ENCODE results near the gene NSL1.
"Not testable (repeated sequence)": the region's sequence is repeated elsewhere in the genome, so short reads cannot be mapped to it uniquely, and the experiment has no call there.

NSL1 gene

DNA sequence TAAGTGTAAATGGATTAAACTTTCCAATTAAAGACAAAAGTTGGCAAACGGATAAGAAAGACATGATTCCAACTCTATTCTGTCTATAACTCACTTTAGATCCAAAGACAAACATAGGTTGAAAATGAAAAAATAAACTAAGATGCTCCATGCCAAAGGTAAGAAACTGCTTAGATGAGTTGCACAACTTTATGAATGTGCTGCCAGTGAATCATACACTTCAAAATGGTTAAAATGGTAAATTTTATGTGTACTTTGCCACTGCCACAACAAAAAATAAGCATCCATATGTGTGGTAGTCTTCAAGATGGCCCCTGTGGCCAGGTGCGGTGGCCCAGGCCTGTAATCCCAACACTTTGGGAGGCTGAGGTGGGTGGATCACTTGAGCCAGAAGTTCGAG, 45.0 kb downstream of the NSL1 start:
- no peak for DNase-seq

DNA sequence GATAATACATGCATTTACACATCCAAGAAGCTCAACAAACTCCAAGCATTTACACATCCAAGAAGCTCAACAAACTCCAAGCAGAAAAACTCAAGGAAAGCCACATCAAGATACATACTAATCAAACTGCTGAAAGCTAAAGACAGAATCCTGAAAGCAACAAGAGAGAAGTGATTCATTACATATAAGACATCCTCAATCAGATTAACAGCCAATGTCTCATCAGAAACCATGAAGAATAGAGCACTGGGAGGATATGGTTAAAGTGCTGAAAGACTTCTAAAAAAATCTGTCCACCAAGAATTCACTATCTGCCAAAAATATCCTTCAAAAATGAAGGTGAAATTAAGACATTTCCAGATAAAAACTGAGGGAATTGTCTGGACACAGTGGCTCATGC, 46.3 kb downstream of the NSL1 start:
- no peak for DNase-seq

DNA sequence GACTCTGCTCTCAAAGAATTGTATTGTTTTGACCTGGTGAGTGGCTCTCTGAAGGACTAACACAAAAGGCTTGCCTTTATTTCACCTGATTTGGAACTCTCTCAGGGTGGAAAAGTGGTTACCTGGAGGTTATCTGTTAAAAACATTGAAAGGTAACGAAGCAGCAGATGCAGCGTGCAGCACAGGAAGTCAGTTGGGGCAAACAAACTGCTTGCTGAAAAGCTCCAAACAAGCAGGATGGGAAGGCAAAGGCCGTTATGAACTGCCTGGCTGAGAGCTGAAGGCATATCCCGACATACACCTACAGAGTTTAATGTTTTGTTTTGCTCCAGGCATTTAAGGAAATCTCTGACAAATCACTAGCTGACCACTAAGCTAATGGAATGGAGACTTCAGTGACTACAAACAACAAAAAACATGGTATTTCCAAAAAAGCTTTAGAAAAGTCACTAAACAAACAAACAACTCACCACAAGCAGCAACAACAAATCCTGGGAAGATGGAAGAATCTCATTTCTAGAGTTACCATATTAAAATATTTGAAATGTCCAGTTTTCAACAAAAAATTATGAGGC, 47.6 kb downstream of the NSL1 start:
- no peak for DNase-seq

DNA sequence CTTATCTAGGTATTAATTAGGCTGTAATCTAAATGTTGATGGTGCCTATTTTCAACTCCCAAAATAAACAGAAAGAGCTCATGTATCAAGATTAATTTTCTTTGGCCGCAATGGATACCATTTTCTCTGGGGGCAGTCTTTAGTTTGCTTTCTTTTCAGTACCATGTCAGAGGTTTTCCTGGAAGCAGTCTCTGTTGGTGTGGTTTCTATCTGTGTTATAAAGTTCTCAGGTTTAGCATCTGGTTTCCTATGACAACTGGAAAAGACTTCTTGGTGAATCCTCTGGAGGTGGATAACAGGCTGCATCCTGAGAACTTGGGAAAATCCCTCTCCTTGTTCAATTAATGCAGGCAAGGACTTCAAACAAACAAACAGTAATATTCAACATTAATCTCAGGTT, 53.2 kb downstream of the NSL1 start:
- DNase-seq, result no peak

- DNase-seq, result no peak
Observed at GRCh38 chr1:212737559-212737958, 54.0 kb downstream of the NSL1 start.

DNA sequence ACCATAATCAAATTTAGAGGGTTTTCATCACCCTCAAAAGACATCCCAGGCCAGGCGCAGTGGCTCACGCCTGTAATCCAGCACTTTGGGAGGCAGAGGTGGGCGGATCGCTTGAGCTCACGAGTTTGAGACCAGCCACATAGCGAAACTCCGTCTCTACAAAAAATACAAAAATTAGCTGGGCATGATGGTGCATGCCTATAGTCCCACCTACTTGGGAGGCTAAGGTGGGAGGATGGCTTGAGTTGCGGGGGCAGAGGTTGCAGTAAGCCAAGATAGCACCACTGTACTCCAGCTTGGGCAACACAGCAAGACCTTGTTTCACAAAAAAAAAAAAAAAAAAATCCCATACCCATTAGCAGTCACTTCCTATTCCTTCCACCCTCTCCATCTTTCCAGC, 58.5 kb downstream of the NSL1 start:
- DNase-seq, result no peak

DNA sequence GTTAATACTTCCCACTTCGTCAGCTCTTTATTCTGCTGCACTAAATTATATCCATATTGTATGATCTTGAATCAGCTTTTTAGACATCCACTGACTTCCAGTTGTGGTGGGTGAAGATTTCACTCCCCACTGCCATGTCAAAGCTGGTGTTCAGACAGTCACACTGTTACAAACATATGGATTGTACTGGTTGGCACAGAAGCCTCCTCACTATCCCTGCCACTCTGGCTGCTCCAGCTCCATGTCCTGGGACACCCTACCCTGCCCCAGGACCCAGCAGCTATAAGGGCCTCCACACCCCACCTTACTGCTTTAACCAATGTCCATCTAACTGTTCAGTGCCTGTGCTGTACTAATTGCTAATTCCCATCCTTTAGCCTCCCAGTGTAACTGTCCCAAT, 59.9 kb downstream of the NSL1 start:
- no peak for DNase-seq

DNA sequence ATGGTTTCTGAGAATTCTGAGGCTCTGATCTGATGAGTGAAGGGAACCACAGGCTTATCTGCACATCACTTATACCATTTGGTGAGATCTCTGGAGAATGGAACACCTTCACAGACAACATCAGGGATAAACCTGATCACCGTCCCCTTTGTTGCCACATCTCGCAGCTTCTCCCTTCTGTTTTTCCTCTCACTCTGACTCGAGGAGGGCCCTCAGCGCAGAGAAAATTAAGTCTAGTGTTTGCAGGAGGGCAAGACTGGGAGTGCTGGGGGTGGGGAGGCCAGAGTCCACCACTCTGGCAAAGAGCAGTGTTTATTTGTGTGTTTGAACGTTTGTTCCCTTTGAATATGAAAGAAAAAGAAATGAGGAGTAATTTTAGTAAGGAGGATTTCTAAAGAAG, 63.0 kb downstream of the NSL1 start:
- no peak for DNase-seq

DNA sequence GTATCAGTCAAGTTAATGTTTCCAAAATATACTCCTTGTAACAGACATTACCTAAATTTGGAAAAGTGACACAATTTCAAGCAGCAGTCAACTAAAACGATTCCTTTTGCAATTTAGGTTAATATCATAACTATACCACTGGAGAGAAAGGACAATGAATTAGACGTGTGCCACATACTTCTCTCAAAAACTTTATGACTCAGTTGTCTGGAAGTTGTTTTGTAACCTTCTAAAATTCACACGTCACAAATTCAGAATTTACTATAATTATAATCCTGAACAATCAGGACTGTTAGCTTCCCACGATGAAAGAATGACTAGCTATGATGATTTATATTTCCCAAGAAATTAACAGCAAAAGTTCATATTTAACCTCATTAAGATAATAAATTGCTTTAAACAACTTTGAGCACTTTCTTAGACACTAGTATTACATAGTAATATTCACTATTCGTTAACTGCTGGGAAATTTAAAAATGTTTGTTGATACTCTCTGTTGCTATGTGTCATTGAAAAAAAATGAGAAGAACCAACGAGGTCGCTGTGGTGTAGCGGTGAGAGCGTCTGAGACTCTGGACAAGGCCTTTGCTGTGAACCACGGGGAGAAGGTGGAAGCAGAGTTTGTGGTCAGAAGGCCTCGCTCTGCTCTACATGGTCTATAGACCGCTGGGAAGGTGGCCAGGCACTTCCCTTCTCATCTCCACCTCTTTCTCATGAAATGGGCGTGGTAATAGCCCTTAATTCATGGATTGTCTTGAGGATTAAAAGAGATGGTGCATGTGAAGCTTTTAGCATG, 64.0 kb downstream of the NSL1 start:
- no peak for DNase-seq

GRCh38 chr1:212724679-212725078, 66.9 kb downstream of the NSL1 start:
- not testable (repeated sequence) for DNase-seq

DNA sequence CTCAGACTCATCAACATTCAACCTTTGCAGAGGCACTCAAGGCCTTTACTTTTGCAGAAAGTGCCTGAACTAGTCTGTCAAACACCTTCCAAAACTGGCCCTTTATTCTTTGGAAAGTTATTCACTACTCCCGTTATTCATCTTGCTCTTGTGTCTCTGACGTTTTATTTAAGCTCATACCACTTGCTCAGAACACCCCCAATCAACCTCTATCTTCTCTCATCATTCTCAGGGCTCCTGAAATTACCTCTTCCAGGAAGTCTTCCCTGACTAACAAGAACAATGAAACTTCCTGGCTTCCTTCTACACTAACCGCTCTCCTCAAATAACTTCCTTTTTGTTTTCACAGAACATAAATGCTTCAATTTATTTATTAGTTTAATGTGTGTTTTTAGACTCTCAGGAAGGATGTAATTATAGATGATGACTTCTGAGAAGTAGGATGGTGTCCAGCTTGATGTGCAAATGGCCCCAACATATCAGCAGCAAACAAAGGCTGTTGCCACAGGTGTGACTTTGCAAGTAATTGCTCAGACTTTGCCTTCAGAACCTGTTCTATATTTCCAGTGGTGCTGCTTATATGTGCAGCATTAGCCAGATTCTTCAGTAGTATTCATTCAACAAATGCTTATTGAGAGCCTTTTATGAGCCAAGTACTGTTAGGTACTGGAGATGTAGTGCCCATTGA, 69.2 kb downstream of the NSL1 start:
- no peak for DNase-seq

- DNase-seq, result no peak
Observed at GRCh38 chr1:212721388-212722247, 70.0 kb downstream of the NSL1 start.

GRCh38 chr1:212719633-212720032, 71.9 kb downstream of the NSL1 start:
- no peak for DNase-seq

DNA sequence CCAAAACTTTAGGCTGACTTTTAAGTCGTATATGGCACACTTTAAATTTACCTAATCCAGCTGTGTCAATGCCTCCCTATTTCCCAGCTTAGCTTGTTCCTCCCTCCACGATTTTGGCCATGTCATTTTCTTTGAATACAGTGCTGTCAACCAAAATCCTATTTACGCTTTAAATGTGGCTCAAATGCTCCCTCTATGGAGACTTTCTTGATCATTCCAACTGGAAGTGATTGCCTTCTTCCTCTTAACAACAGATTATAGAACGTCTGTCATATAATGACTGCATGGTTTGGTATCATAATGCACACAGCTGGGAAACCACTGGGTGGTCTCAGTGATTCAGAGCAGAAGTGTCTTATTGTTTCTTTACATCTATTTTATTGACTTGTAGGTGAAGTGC, 73.1 kb downstream of the NSL1 start:
- no peak for DNase-seq

DNA sequence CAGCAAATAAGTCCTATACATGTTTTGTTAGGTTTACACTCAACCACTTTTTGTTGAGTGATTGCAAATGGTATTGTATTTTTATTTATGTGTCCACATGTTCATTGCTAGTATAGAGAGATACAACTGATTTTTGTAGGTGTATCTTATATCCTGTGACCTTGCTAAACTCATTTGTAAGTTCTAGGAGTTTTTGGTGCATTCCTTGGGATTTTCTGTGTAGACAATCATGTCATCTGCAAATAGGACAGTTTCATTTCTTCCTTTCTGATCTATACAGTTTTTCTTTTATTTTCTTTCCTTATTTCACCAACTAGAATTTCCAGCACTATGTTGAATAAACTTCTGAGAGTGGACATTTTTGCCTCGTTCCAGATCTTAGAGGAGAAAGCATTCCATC, 75.4 kb downstream of the NSL1 start:
- DNase-seq, result no peak

DNA sequence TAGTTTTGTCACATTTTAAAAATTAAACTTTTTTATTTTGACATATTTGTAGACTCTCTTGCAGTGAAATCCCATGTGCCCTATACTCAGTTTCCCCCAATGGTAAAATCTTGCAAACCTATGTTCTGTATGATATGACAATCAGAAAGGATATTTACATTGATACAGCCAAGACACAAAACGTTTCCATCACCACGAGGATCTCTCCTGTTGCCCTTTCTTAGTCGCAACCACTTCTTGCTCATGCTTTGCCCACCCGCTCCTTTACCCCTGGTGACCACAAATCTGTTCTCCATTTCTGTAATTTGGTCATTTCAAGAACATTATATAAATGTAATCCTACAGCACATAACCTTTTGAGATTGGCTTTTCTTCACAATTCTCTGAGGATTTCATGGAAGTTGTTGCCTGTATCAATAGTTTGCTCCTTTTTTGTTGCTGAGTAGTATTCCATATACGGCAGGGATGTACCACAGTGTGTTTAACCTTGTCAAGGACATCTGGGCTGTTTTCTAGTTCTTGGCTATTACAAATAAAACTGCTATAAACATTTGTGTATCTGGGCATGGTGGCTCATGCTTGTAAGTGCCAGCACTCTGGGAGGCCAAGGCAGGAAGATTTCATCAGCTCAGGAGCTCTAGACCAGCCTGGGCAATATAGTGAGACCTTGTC, 78.0 kb downstream of the NSL1 start:
- DNase-seq, result no peak

DNA sequence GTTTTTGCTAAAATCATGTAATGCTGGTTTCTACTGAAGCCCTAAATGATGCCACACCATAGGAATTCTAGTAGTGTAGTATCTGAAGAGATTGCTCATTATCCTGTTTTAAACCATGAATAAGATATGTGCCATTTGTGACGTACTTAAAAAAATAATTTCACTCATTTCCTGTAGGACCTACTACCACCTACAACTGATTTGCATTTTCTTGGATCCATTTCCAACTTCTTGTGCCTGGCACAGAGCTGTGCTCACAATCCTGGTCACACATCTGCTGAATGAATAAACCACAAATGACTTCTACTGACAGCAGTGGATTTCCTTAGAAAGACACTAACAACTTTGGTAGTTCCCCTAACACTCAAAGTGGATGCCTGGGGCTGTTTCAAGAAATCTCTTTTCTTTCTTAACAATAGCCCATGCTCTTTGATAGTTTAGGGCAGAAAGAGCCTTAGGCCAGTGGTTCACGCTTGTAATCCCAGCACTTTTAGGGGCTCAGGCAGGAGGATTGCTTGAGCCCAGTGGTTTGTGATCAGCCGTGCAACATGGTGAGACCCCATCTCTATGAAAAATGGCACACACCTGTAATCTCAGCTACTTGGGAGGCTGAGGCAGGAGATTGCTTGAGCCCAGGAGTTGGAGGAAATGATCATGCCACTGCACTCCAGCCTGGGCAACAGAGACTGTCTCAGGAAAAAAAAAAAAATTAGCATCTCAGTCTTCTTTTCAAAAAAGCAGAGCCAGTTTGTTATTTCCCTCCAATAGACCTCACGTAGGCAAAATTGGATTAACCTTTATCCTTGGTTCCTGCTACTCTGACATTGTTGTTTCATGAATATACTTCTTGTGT, 78.9 kb downstream of the NSL1 start:
- no peak for DNase-seq

DNA sequence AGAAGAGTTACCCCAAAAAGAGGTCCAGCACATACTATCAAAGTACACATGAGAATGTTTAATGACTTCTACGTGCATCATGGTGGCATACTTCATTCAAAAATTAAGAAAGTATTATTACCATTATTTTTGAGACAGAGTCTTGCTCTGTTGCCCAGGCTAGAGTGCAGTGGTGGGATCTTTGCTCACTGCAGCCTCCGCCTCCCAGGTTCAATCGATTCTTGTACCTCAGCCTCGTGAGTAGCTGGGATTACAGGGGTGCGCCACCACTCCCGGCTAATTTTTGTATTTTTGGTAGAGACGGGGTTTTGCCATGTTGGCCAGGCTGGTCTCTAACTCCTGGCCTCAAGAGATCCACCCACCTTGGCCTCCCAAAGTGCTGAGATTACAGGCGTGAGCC, 79.6 kb downstream of the NSL1 start:
- not testable (repeated sequence) for DNase-seq

DNA sequence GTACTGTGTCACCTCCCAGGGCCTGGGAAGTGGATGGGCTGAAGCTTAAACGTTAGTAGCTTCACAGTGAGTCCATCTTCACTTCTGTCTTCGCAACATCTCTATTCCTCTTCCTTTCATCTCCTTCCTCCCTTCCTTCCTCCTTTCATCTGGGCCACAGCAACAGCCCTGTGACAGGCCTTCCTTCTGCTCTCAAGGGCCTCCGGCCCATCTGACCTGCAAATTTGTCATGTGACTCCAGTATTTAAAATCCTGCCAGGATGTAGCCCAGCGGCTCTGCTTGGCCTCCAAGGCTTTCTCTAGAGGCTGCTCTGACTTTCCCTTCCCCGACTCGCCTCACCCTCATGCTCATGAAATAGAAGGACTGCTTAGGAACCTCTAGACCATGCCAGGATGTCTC, 81.0 kb downstream of the NSL1 start:
- DNase-seq, result no peak

DNA sequence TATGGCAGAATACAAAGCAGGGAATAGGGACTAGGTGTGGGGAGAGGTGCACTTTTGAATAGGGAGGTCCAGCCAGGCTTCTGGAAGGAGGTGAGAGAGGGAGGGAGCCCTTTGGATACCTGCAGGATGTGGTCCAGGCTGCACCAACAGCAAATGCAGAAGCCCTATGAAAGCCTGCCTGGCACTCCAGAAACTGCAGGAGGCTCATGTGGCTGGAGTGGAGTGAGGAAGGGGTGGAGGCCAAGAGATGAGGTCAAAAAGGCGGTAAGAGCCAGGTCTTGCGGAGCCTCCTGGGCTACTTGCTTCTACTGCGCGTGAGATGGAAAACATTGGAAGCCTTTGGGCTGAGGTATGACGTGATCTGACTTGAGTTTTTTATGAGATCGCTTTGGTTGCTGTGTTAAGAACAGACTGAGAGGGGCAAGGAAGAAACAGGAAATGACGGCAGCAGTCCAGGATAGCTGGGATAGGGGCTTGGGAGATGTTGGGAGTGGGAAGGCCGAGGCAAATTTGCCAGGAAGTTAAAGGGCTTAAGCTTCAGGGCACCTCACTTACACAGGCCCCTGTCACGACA, 87.5 kb downstream of the NSL1 start:
- DNase-seq, result no peak

DNA sequence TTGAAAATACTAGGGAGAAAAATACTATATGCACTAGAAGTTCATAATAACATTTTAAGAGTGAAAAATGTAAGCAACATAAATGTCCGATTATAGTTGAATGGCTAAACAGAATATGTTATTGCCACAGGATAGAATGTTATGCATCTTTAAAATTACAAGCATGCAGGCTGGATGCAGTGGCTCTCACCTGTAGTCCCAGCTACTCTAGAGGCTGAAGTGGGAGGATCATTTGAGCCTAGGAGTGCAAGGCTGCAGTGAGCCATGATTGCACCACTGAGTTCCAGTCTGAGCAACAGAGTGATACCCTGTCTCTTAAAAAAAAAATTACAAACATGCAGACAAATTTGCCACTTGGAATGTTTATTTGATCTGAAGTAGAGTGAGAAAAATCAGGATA, 88.9 kb downstream of the NSL1 start:
- DNase-seq, result no peak
